GM18909 (cell line): ENCODE results near the gene OR10J5.

Experiments
- ATAC-seq: cut with Tn5 transposase; IDR thresholded peaks from one replicate; pipeline ENCODE4 v1.9.1; 2021; ENCODE audit warnings: mild to moderate bottlenecking; ENCODE audit not compliant: unreplicated experiment, poor library complexity

The OR10J5 gene

DNA sequence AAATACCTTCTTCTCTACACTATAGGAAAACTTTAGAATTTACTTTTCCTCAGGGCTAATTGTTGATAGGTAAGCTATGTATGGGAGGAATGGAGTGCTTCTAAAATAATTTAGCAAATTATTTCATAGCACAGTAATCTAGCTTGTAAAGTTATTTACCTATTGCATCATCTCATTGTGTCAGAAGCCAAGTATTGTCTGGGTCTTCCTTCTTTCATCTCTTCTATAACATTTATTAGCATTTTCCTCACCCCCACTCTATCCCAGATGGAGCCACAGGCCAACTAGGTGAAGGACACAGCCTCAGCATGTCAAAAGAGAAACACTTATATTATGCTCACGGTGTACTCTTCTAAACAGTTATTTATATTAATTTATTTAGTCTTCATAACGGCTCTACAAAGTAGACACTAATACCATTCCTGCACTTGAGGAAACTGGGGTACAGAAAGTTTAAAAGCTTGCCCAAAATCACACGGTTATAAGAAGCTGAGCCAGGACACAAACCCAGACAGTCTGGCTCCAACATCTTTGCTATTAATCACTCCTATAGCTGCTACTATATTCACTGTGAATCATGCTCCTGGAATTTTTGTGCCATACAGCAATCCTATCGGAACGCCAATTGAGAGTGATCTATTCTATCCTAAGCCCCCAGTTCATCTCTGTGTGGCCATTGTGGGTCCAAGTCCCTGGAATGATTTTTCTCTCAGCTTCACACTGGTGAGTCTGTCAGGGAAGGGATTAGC lies 43.1 kb downstream of the OR10J5 start:
- ATAC-seq, result no peak
